Tibial nerve (tissue), 4 donors: ENCODE measurements around the gene MCRS1.

Experiments used
- EP300 ChIP-seq, 2 donors: sonication (generic); formaldehyde crosslinking; IDR thresholded peaks; one replicate each; pipeline ENCODE4 v1.6.1; 2017; ENCODE audit warnings: antibody characterized with exemption in 2 of 2, mild to moderate bottlenecking in 1 of 2
- POLR2A ChIP-seq, 2 donors: fragments of 450-650 bp; IDR thresholded peaks; one replicate each; pipeline ENCODE4 v1.6.1; 2017; ENCODE audit warnings: antibody characterized with exemption in 2 of 2, mild to moderate bottlenecking in 2 of 2, moderate library complexity in 2 of 2
- TF ChIP-seq, protein P1 (sequence below), 5 experiments: fragments of 200-600 bp in 3 of 5; fragments of 450-650 bp in 2 of 5; sonication (generic) in 3 of 5; IDR thresholded peaks; one replicate each; pipeline ENCODE4 v1.5.1; 2016 to 2019; ENCODE audit warnings: antibody characterized with exemption in 5 of 5, mild to moderate bottlenecking in 3 of 5, moderate library complexity in 2 of 5

DNA sequence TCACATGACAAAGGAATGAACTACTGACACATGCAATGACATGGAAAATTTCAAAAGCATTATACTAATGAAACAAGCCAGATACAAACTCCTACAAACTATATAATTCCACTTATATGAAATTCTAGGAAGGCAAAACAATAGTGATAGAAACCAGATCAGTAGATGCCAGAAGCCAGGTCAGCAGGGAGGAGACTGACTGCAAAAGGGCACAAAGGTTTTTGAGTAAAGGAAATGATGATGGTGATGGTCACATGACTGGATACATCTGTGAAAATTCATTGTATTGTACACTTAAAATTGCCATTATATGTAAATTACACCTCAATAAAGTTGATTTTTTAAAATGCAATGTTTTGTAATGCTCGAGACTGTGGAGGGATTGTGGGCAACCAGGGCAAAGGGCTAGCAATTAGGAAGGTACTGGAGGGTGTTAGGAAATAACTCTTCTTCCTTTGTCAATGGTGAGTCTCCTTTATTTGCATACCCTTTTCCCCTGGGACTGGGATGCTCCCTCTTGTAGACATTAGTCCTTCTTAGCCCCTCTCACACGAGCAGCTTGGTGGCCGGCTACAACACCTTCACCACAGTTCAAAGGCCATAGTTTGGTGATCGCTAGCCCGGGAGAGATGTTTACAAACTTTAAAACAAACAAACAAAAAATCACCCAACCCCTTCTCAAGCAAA lies 48.7 kb upstream of the MCRS1 start:
- TF ChIP-seq, protein P1, sequence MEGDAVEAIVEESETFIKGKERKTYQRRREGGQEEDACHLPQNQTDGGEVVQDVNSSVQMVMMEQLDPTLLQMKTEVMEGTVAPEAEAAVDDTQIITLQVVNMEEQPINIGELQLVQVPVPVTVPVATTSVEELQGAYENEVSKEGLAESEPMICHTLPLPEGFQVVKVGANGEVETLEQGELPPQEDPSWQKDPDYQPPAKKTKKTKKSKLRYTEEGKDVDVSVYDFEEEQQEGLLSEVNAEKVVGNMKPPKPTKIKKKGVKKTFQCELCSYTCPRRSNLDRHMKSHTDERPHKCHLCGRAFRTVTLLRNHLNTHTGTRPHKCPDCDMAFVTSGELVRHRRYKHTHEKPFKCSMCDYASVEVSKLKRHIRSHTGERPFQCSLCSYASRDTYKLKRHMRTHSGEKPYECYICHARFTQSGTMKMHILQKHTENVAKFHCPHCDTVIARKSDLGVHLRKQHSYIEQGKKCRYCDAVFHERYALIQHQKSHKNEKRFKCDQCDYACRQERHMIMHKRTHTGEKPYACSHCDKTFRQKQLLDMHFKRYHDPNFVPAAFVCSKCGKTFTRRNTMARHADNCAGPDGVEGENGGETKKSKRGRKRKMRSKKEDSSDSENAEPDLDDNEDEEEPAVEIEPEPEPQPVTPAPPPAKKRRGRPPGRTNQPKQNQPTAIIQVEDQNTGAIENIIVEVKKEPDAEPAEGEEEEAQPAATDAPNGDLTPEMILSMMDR (IDR thresholded peaks at IDR 0.05): no peak
- TF ChIP-seq POLR2A (IDR thresholded peaks at IDR 0.05) (no peak), EP300 (IDR thresholded peaks at IDR 0.05) (no peak)
